Bronchial epithelial cell (primary cell): ENCODE results near the gene TLL1. TPM values are rescaled to one million over a fixed set of nuclear protein-coding genes. Genes with fewer than 3 reads are reported as not detected.

ENCODE experiments used
- DNase-seq: peaks from one replicate; pipeline ENCODE4 v3.0.0-alpha.2; 2010; ENCODE audit warnings: low read depth
- FAIRE-seq: peaks from 2 replicates; lab custom pipeline; 2011; peaks lifted over from hg19 to GRCh38; lab: Jason Lieb, UNC
- H3K27me3 ChIP-seq: 2 replicates; pipeline ENCODE4 v1.5.1; 2011; ENCODE audit warnings: low read length; ENCODE audit not compliant: control insufficient read depth, insufficient read depth
- H3K36me3 ChIP-seq: 2 replicates; pipeline ENCODE4 v1.5.1; 2011; ENCODE audit warnings: low read length; ENCODE audit not compliant: control insufficient read depth, insufficient read depth
- H3K4me3 ChIP-seq: 2 replicates; pipeline ENCODE4 v1.5.1; 2011; ENCODE audit warnings: mild to moderate bottlenecking, low read depth, low read length, control low read depth
- total RNA-seq: library from RNA; depleted of rRNA; stranded (reverse); fragments of >200 nt; gene quantifications from 2 replicates; pipeline ENCODE4 v1.2.1, GENCODE V29; 2014
- TF ChIP-seq, protein P1 (sequence below): IDR thresholded peaks from 2 replicates; pipeline ENCODE4 v1.5.1; 2011; ENCODE audit warnings: mild to moderate bottlenecking, moderate library complexity, low read length, control low read depth, inconsistent platforms; ENCODE audit not compliant: insufficient read depth, severe bottlenecking

Gene TLL1
- total RNA-seq, 1 donor from 2014 or later, result 0.53 TPM

DNA sequence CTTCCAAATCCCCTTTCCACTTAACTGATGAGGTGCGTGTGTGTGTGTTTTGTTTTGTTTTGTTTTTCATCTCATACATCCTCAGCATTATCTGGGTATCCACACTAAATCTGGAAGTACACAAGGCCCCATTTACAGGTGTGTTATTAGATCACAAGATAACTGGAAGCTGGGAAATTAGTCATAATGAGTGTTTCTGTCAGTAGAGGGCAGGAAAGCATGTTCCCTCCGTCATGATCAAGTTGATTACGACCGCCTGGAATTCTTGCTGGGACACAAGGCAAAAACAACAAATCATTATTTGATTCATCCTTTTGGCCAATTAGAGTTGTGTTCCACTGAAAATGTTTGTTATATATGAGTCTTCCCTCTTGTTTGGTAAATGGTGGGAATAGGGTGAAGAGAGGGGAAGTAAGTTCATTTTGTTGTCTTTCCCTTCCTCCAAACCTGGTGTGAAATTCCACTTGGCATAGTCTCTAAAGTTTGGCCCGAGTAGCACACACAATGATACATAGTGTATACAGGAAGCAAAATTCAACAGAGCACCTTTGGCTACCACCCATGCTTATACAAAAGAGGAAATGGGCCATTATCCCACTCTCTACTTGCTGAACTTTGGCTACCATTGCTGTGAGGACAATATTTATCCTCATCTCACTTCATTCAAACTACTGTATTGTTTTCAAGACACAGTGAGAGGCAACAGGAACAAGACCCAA lies 33.3 kb upstream of the TLL1 start:
- Histone ChIP-seq H3K36me3 (no peaks in the 10 kb centered on the region), H3K4me3 (no peak overlapping the region), H3K27me3 (no peaks in the 10 kb centered on the region)
- FAIRE-seq (peak; percentile 55), DNase-seq (peak; percentile 51)
- TF ChIP-seq, protein P1, sequence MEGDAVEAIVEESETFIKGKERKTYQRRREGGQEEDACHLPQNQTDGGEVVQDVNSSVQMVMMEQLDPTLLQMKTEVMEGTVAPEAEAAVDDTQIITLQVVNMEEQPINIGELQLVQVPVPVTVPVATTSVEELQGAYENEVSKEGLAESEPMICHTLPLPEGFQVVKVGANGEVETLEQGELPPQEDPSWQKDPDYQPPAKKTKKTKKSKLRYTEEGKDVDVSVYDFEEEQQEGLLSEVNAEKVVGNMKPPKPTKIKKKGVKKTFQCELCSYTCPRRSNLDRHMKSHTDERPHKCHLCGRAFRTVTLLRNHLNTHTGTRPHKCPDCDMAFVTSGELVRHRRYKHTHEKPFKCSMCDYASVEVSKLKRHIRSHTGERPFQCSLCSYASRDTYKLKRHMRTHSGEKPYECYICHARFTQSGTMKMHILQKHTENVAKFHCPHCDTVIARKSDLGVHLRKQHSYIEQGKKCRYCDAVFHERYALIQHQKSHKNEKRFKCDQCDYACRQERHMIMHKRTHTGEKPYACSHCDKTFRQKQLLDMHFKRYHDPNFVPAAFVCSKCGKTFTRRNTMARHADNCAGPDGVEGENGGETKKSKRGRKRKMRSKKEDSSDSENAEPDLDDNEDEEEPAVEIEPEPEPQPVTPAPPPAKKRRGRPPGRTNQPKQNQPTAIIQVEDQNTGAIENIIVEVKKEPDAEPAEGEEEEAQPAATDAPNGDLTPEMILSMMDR, result no peak

DNA sequence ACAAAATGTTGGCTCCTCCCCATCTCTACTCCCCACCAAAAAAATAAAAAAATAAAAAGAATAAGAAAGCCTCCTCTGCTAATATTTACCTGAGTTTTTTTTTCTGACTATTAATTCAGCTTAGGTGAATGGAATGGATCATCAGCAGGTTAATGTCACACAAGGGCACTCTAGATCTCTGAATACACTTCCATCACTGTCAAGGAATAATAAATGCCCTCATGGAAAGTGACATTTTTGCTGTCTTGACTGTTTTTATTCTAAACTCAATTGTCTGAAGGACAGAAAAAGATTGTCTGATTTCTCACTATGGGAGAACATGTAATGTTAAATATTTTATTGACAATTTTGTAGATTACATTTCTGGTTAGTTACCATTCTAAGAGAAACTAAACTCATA lies 30.4 kb upstream of the TLL1 start:
- TF ChIP-seq, protein P1, result no peak
- no peak overlapping the region for H3K4me3 ChIP-seq
- FAIRE-seq (no peak), DNase-seq (no peak)
- no peaks in the 10 kb centered on the region for H3K27me3 ChIP-seq
- H3K36me3 ChIP-seq, result no peaks in the 10 kb centered on the region

DNA sequence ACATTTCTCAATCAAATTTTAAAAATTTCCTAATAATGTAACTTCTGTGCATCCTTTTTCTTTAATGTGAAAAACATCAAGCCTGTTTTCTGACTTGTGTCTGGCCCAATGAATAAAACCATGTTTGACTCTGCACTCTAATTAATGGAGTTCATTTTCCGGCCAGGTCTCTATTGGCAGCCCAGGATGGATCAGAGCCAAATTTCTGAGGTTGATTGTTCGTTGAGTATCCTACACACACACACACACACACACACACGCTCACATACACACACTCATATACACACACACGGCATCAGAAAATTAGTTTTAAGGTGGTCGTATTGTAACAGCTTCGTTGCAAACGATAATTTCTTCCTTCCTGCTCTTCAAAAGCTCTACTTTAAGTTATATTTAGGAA lies 28.9 kb upstream of the TLL1 start:
- DNase-seq, result no peak
- no peaks in the 10 kb centered on the region for H3K36me3 ChIP-seq
- FAIRE-seq, result no peak
- H3K4me3 ChIP-seq, result no peak overlapping the region
- H3K27me3 ChIP-seq, result no peaks in the 10 kb centered on the region
- TF ChIP-seq, protein P1, result no peak

DNA sequence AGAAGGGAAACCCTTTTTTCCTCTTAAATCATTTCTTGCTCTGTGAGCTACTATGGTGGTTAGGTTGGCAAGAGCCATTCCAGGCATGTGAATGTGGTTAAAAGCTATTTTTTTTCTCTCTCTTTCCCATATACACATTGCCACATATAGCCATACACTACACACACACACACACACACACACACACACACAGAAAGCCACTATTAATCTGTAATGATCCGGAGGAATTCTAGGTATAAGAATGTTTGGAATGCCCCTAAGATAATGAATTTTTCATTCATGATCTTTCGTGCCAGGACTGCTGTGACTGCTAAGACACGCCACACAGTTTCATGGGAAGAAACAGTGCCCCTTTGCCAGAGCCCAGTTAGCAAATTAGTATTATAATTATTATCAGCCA lies 21.8 kb upstream of the TLL1 start:
- Histone ChIP-seq H3K36me3 (no peaks in the 10 kb centered on the region), H3K4me3 (no peak overlapping the region), H3K27me3 (no peaks in the 10 kb centered on the region)
- TF ChIP-seq, protein P1, result no peak
- DNase-seq, result no peak
- FAIRE-seq, result no peak

DNA sequence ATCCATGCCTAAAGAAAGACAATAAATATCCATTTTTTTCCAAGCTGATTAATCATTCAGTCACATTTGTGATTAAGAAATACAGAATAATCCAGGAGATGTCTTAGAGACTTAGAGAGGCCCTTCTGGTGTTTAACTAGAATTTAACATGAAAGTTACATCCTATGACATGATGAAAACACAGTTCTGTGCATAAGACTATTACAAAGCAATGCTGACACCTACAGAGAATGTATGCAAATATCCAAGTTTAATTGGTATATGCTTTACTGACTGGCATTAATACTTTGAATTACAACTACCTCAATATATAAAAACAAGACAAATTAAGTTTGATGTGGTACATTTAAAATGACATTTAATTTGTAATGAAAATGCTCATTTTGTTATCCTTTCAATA lies 17.8 kb upstream of the TLL1 start:
- H3K36me3 ChIP-seq, result no peaks in the 10 kb centered on the region
- FAIRE-seq, result no peak
- TF ChIP-seq, protein P1, result no peak
- peak; percentile 3 for DNase-seq
- no peak overlapping the region for H3K4me3 ChIP-seq
- no peaks in the 10 kb centered on the region for H3K27me3 ChIP-seq

DNA sequence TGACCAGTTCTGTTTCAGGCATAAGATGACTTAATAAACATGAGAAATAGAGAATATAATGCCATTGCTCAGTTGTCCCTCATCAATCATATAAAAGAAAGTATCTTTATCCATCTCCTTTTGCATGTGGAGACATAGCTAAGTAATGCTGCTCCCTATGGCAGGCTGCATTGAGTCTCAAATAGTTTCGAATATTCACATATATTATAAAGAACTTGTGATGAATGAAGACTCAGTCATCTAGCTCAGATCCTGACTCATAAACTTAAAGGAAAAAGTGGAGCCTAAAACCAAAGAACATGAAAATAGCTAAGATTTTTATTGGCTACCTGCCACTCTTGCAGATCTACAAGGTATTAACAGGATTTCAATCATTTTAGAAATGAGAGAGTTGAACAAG lies 11.7 kb upstream of the TLL1 start:
- DNase-seq, result peak; percentile 22
- no peaks in the 10 kb centered on the region for H3K36me3 ChIP-seq
- H3K27me3 ChIP-seq, result no peaks in the 10 kb centered on the region
- TF ChIP-seq, protein P1, result no peak
- no peak overlapping the region for H3K4me3 ChIP-seq
- no peak for FAIRE-seq
